Adrenal gland (tissue), 12 donors: Measurements from ENCODE around the gene UNC13C. TPM values are rescaled to one million over a fixed set of nuclear protein-coding genes. Genes with fewer than 3 reads are reported as not detected.

Source experiments
- DNase-seq, 7 donors: peaks; one replicate each; pipeline ENCODE4 v3.0.0-alpha.2; 2019 to 2020
- H3K27ac ChIP-seq, 5 donors: fragments of 200-600 bp; sonication (generic) in 4 of 5; 1 replicate in 3 of 5; 2 replicates in 2 of 5; pipeline versions ENCODE4 v1.5.1 to v1.8.0; 2016 to 2020; ENCODE audit warnings: mild to moderate bottlenecking in 1 of 5
- H3K27me3 ChIP-seq: fragments of 200-600 bp; 2 replicates; pipeline ENCODE4 v1.8.0; 2021
- H3K36me3 ChIP-seq, 2 donors: fragments of 200-600 bp; replicated peaks in 1 of 2; 1 replicate in 1 of 2; 2 replicates in 1 of 2; pipeline versions ENCODE4 v1.5.1 to v1.8.0; 2018 to 2022
- H3K4me1 ChIP-seq, 2 donors: fragments of 200-600 bp; replicated peaks in 1 of 2; 1 replicate in 1 of 2; 2 replicates in 1 of 2; pipeline versions ENCODE4 v1.5.1 to v1.8.0; 2018 to 2021
- H3K4me3 ChIP-seq, 4 donors: fragments of 200-600 bp; sonication (generic) in 3 of 4; one replicate each; pipeline ENCODE4 v1.5.1; 2016 to 2018
- H3K9me3 ChIP-seq, 3 donors: fragments of 200-600 bp; sonication (generic) in 1 of 3; replicated peaks in 1 of 3; 1 replicate in 2 of 3; 2 replicates in 1 of 3; pipeline versions ENCODE4 v1.5.1 to v1.8.0; 2016 to 2021
- POLR2A ChIP-seq, 2 donors: fragments of 450-650 bp; IDR thresholded peaks; one replicate each; pipeline ENCODE4 v1.6.1; 2017; ENCODE audit warnings: antibody characterized with exemption in 2 of 2, mild to moderate bottlenecking in 2 of 2, moderate library complexity in 1 of 2
- WGBS, 4 donors: extraction: QIAGEN DNeasy Blood & Tissue Kit in 2 of 4; methylation state at CpG; one replicate each; pipeline versions ENCODE4 v1.1.5 to v1.1.7; 2013 to 2017; 5-methylcytosine and 5-hydroxymethylcytosine counted together
- intact Hi-C, 2 donors: fragments of 100-400 bp; cut with DNase I; formaldehyde crosslinking; loops; one replicate each; pipeline versions ENCODE4 v1.14.1 to v1.15.0; 2022 to 2023
- polyA plus RNA-seq, 3 donors: library from polyadenylated mRNA; stranded (reverse); fragments of 200-250 nt in 2 of 3; fragments of 350-450 nt in 1 of 3; fragmentation: Illumina TruSeq in 1 of 3; extraction: RNeasy Lipid Tissue Mini Kit (QIAGEN cat#74804) in 1 of 3; gene quantifications; one replicate each; pipeline ENCODE4 v1.2.3, GENCODE V29; 2013 to 2014
- total RNA-seq, 9 donors: library from RNA; depleted of rRNA in 4 of 9; stranded (reverse); fragments of >200 nt in 4 of 9; fragments of 120-200 nt in 1 of 9; fragmentation: NEBNext Ultra II Directional in 1 of 9; extraction: Animal tissue kit (Norgen Biotek cat#: 25700) in 1 of 9; gene quantifications; one replicate each; pipeline versions ENCODE4 v1.1.0 to v1.2.4, GENCODE V29; 2013 to 2023
- TF ChIP-seq, protein P1 (sequence below), 6 experiments: fragments of 450-650 bp in 4 of 6; fragments of 200-600 bp in 2 of 6; sonication (generic) in 1 of 6; IDR thresholded peaks; 1 replicate in 5 of 6; 2 replicates in 1 of 6; pipeline versions ENCODE4 v1.5.1 to v1.8.0; 2016 to 2021; ENCODE audit warnings: antibody characterized with exemption in 6 of 6, mild to moderate bottlenecking in 2 of 6, moderate library complexity in 1 of 6
- donor health status: healthy with polysubstance abuse.
- donor health status: Bipolar disorder and iron deficiency.
- donor health status: DM: yes; HTN: yes; CAD: no.
- donor health status: DM: no; HTN: no; CAD: no.
- donor health status: DM: no; HTN: no; CAD: no.
- donor health status: DM: yes; HTN: yes; CAD: no.

UNC13C gene
- total and polyA plus RNA-seq, 12 donors: 0.04 to 0.61 (median 0.20) TPM; not detected in 4

DNA sequence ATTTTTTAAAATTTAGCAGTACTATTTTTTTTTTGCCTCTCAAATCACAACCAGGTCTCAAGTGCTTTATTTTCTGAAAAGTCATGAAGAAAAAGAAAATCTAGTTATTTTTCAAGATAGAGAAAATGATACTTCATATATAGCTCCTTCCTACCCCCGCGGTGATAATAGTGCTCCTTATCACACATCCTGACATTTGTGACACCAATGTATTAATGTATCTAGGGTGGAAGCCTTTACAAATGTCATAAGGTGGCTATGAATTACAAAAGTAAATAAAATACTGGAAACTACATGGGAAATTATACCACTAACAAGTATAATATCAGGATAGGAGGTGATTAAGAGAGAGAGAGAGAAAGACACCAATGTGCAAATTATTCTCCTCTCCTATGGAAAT, 582.2 kb downstream of the UNC13C start:
- no peaks in the 10 kb centered on the region for H3K36me3 ChIP-seq
- intact Hi-C loops: no loop called here
- H3K27me3 ChIP-seq: no peaks in the 10 kb centered on the region
- no peak for DNase-seq
- WGBS, 4 donors: 64 to 80% (median 71%) methylated on average over 2 of the region's 2 CpGs
- H3K9me3 ChIP-seq: no peaks in the 10 kb centered on the region
- H3K27ac ChIP-seq: no peak overlapping the region
- no peaks in the 10 kb centered on the region for H3K4me1 ChIP-seq
- no peak for TF ChIP-seq POLR2A (IDR thresholded peaks at IDR 0.05)
- TF ChIP-seq, protein P1, sequence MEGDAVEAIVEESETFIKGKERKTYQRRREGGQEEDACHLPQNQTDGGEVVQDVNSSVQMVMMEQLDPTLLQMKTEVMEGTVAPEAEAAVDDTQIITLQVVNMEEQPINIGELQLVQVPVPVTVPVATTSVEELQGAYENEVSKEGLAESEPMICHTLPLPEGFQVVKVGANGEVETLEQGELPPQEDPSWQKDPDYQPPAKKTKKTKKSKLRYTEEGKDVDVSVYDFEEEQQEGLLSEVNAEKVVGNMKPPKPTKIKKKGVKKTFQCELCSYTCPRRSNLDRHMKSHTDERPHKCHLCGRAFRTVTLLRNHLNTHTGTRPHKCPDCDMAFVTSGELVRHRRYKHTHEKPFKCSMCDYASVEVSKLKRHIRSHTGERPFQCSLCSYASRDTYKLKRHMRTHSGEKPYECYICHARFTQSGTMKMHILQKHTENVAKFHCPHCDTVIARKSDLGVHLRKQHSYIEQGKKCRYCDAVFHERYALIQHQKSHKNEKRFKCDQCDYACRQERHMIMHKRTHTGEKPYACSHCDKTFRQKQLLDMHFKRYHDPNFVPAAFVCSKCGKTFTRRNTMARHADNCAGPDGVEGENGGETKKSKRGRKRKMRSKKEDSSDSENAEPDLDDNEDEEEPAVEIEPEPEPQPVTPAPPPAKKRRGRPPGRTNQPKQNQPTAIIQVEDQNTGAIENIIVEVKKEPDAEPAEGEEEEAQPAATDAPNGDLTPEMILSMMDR (IDR thresholded peaks at IDR 0.05): no peak
- no peak overlapping the region for H3K4me3 ChIP-seq

DNA sequence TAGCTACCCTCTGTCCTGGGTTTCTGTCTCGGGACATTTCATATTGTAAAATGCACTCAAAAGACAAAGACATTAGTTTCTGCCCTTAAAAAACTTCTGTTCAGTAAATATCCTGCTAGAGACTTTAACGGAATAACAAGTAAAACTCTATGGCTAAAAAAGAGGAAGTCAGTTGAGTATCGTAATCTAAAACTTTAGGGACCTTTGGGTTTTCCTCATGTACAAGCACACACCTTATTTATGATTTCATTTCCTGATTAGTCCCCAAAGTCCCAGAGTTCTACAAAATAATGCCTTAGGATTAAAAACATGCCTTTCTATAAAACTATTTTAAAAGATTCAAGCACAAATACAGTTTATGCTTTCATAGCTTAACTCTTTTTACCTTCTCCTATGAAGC, 585.9 kb downstream of the UNC13C start:
- Histone ChIP-seq H3K36me3 (no peaks in the 10 kb centered on the region), H3K4me1 (no peaks in the 10 kb centered on the region), H3K27me3 (no peaks in the 10 kb centered on the region), H3K9me3 (no peaks in the 10 kb centered on the region), H3K4me3 (no peak overlapping the region), H3K27ac (no peak overlapping the region)
- no peak for DNase-seq
- 66 to 75% (median 67%) methylated on average over 3 of the region's 3 CpGs for WGBS, 4 donors
- intact Hi-C loops: no loop called here
- no peak for TF ChIP-seq POLR2A (IDR thresholded peaks at IDR 0.05)
- TF ChIP-seq, protein P1 (IDR thresholded peaks at IDR 0.05): no peak

DNA sequence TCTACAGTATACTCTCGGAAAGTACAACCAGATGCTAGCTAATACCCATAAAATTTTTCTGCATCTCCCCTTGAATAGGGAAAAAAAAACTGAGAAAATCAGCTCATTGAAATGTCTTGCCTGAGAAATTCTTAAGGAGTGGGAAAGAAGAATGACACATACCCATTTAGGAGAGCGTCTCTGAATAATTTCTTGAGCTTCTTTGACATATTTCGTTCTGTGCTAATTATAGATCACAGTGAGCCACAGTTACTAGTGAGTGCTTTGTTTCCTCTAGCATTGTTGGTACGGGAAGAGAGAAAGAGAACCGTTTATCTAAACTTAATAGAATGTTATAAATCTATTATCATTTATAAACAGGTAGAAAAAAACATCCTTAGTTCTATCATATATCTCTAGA, 588.4 kb downstream of the UNC13C start:
- 47 to 60% (median 54%) methylated on average over 5 of the region's 5 CpGs for WGBS, 4 donors
- no peaks in the 10 kb centered on the region for H3K4me1 ChIP-seq
- no peaks in the 10 kb centered on the region for H3K36me3 ChIP-seq
- TF ChIP-seq, protein P1 (IDR thresholded peaks at IDR 0.05): no peak
- TF ChIP-seq POLR2A (IDR thresholded peaks at IDR 0.05): no peak
- no peak overlapping the region for H3K27ac ChIP-seq
- no peak for DNase-seq
- H3K4me3 ChIP-seq: no peak overlapping the region
- no peaks in the 10 kb centered on the region for H3K9me3 ChIP-seq
- H3K27me3 ChIP-seq: no peaks in the 10 kb centered on the region
- intact Hi-C loops: no loop called here

DNA sequence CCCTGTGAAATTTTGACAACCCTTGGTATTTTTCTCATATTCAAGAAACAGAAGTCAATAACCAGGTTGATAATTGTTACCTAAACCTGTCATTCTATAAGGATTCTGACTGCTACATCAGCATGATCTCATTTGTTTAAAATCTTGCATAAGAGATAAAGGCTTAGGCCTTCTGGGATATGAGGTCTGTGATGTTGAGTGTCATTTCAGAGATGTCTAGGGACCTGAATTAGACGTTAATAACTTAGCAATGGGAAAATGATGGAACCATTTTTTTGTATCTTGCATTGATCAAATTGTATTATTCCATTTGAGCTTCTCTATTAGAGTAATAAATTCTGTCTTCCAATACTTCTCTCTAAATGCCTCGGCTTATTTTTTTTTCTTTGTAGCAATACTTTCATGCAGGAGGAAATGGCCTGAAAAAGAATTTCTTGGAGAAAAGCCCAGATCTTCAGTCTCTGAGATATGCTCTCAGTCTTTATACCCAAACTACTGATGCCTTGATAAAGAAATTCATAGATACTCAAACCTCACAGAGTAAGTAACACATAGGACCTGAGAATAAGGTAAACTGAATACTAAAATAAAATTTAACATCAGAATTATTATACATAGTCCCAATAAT, 589.3 kb downstream of the UNC13C start:
- Histone ChIP-seq H3K4me1 (no peaks in the 10 kb centered on the region), H3K27ac (no peak overlapping the region), H3K4me3 (no peak overlapping the region), H3K36me3 (no peaks in the 10 kb centered on the region), H3K9me3 (no peaks in the 10 kb centered on the region), H3K27me3 (no peaks in the 10 kb centered on the region)
- 15 to 25% (median 20%) methylated on average over 2 of the region's 2 CpGs for WGBS, 4 donors
- intact Hi-C loops: no loop called here
- TF ChIP-seq, protein P1 (IDR thresholded peaks at IDR 0.05): no peak
- no peak for TF ChIP-seq POLR2A (IDR thresholded peaks at IDR 0.05)
- DNase-seq: no peak
